Right renal pelvis (tissue), 4 donors: ENCODE results near the gene AGTPBP1. TPM values are rescaled to one million over a fixed set of nuclear protein-coding genes. Genes with fewer than 3 reads are reported as not detected.

Experiments used
- DNase-seq, 4 donors: peaks; one replicate each; pipeline ENCODE4 v3.0.0-alpha.2; 2013; ENCODE audit warnings: low read depth in 4 of 4, low spot score in 3 of 4, missing footprints in 1 of 4
- polyA plus RNA-seq, 4 donors: library from polyadenylated mRNA; unstranded; fragments of 120-200 nt; gene quantifications; one replicate each; pipeline ENCODE4 v1.2.1, GENCODE V29; 2013; ENCODE audit not compliant: insufficient read length in 4 of 4

Gene AGTPBP1
- polyA plus RNA-seq, 4 donors: 21.6 to 30.2 (median 28.5) TPM

DNA sequence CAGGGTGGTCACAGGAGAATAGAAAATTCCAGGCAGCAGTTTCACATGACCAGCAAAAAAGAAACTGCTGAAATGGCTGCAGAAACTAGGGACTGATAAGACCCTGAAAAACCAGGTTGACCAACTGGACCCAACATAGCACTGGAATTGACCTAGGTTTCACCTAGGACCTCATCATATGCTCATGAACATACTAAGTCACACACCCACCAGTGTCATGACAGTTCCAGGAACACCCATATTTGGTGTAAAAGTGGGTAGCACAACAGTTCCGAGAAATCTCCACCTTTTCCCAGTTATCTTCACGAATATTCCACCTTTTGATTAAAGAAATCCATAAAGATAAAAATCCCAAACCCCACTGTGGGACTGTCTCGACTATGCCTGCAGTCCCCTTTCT is 182.2 kb downstream of the AGTPBP1 start:
- DNase-seq: no peak

DNA sequence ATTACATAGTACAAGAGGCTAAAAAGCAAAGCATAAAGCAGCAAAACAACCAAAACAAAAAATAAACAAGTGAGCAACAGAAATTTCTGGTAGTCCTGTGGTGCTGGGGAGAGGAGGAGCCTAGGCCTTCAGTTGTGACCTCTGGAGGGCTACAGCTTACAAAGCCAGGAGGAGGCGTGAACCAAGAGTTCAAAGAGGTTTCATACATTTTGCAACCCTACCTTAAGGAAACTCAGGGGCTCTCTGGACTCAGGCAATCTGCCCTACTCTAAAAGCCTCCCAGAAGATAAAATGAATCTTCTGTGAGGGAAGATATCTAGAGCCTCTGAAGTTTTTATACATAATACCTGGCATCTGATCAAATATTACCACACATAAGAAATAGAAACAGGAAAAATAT is 187.4 kb downstream of the AGTPBP1 start:
- DNase-seq: no peak

GRCh38 chr9:85553475-85553874 is 188.3 kb downstream of the AGTPBP1 start:
- DNase-seq: no peak

GRCh38 chr9:85547599-85547998 is 194.2 kb downstream of the AGTPBP1 start:
- DNase-seq: no peak

DNA sequence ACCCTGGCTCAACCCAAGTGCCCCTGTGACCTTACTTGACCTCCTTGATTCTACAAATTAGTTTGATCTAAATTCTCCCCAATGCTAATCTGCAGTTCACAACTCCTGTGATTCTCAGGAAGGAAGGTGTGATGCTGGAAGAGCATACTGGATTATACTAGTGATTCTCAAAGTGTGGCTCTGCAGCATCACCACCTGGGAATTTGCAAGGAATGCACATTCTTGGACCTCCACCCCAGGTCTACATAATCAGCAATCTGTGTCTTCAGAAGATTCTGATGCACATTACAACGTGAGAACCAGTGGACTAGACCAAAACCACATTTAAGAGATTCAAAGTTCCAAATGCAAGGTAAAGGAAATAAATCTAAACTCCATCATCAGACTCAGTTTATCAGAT is 198.6 kb downstream of the AGTPBP1 start:
- DNase-seq: no peak

DNA sequence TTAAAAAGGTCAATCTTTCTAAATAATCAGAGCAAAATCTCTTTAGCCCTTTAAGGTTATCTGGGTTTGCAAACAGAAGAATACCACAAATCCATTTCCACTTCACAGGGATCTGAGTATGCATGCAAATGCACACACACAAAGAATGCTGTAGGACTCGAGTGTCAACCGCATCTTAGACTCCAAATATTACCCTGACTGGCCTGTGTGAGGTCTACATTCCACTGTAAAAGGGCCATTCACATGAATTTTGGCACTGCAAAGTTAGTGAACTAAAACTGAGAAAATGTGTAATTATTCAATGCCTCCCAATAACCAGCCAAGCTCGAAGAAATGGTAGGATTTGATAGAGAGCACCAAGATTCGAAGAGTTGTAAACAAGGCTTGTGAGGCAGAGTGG is 199.9 kb downstream of the AGTPBP1 start:
- no peak for DNase-seq

DNA sequence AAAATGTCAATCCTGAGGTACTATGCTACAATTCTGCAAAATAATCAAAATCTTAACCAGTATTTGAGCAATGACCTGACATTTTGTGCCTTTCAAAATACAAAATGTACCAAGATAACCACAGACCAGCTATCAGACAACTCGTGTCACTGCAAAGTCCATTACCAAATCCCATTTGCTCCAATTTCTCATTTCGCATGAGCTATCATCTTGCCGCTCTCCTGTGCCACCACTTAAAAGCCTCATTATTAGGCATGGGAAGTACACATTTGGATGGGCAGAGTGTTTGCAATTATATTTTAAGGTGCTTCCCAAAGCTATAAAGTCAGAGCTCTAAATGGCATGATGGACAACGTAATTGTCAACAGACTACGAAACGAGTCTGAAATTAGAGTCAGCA is 205.2 kb downstream of the AGTPBP1 start:
- DNase-seq: no peak

- no peak for DNase-seq
Measured at GRCh38 chr9:85536076-85536475, 205.7 kb downstream of the AGTPBP1 start.

GRCh38 chr9:85534340-85534739 is 207.4 kb downstream of the AGTPBP1 start:
- DNase-seq: no peak

DNA sequence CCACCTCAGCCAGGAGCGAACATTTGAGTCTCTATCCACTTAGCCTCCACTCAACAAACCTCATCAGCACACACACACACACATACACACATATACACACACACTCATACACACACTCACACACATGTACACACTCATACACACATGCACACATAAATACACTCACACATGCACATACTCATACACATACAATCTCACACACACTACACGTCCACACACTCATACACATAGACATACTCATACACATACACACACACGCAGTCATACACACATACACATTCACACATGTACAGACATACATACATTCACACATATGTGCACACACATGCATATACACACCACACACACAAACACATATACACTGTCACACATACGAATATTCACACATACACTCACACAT is 208.2 kb downstream of the AGTPBP1 start:
- no peak for DNase-seq

DNA sequence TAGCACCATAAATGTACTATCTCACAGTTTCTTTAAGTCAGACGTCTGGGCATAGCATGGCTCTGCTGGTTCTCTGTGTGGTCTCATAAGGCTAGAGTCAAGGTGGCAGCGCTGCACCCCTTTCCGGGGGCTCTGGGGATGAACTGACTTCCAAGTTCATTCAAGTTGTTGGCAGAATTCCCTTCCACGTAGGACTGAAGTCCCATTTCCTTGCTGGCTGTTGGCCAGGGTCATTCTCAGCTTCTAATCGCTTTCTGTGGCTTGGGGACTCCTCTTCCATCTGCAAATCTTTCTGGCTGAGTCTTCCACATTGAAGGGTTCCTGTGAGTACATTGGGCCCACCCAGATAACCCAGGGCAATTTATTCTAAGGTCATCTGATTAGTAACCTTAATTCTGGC is 211.0 kb downstream of the AGTPBP1 start:
- DNase-seq: no peak

DNA sequence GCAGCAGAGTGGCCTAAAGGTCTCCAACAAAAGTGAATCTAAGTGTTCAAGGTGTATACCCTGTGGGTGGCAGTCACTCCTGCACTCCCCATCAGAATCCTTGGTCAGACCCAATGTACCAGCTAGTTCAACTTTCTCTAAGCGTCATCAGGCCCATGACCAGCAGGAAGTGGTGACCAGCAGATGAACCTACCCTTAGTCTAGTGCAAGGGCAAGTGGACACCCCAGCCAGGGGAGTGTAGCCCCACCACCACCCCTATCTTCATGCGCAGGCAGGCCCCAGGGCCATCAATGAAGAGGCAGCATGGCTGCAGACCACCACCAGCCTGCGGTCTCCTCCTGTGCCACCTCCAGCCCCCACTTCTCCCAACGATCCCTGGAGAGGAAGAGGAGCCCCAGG is 213.1 kb downstream of the AGTPBP1 start:
- no peak for DNase-seq

DNA sequence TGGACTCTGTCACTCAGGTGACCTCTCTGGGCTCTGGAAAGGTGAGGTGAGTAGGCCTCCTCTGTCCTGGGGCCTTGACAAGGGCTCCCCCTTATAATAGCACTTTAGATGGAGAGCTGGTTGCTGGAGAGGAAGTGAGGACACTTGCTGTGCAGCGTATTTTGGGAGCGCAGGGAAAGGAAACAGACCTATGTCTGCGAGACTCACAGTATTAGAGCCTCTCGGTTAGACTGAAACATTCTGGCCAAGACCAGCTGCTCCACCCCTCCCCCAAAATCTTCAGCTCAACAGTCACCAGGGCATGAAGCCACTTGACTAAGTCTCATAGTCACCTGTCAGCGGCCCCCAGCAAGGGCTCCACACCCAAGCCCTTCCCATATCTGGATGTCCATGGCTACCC is 213.6 kb downstream of the AGTPBP1 start:
- no peak for DNase-seq

DNA sequence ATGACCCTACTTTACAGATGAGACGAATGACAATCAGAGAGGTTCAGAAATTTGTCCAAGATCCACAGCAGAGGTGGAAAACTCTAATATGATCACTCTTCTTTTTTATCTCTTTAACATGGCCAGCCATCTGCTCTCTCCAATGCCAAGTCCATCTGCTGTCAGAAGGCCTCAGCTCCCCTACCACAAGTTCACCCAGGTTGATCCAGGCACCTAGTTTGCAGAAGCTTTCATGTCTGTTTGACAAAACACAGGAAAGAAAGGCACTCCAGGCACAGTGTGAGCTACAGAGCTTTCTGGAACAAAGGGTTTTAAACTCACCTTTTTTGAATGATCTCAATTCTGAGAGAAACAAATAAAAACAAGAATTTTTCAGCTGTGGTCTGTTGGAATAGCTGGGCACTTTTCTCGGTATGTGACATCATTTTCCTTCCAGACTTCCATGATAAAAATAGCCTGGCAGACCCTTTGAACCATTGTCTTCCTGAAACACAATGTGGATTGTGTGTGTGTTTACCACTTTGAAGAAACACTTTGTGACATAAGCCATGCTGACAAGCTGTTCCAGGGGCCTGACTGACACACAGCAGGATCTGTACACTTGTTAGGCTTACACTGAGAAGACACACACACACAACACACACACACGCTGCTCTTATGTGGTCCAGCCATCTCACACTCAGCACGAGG is 214.3 kb downstream of the AGTPBP1 start:
- DNase-seq: no peak

- no peak for DNase-seq
Measured at GRCh38 chr9:85524531-85524930, 217.2 kb downstream of the AGTPBP1 start.

GRCh38 chr9:85523202-85523601 is 218.6 kb downstream of the AGTPBP1 start:
- no peak for DNase-seq

DNA sequence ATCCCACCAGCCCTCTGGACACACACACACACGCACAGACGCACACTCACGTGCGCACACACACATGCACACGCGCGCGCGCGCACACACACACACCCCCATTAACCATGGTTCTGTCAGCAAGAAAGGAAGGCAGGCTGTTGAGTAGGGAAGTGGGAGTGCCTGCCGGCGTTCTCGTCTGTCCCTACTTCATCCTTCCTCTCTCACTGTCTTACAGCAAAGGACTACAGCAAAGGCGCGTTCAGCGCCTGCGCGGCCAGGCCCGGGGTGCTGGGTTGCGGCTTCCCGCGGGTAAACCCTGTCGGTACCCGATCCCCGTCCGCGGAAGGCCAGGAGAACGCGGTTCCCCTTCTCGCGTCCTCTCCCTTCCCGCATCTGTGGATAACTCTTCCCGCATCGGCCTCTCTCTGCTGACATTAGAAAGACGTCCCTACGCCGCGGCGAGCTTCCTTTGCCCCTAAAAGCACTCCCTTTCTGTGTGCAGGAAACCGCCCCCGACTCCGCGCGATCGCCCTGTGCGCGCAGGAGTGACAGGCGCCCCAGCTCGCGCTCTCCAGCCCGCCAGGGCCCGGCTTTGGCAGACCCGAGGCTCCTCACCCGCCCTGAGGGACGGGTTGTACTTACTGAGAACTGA is 219.2 kb downstream of the AGTPBP1 start:
- DNase-seq: peak; percentile 26 to 52 (median 42)

DNA sequence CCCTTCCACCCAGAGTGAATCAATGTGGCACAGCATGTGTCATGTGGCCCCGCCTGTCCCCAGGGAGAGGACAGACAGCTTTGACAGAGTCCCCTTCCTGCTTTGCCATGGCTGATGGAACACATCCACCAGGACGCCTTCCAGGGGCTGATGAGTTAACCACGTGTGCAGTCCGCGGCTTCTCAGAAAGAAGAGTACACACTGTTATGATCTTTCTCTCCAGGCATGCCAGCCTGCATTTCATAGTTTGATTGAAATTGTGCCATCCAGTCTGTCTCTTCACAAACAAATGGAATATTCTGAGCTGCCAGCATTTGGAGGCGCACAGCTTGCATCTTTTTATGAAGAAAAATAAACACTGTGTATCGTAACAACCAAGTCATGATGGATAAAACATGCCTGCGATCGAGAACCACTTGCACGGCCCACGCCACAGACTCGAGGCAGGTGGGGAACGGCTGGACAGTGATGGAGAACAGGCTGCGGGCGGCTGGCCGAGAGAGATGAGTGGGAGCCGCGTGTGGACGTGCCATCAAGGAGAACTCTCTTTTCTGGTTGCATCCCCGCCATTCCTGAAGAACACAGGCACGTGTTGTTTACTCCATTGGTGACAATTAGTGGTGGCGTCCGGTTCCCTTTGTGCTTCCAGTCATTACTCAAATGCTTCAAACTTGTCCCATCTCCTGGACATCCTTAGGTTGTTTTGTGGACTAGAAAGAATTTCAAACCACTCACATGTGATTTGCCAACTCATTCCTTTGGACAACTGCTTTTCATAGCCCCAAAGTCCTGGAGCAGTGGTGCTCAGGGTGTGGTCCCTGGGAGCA is 220.2 kb downstream of the AGTPBP1 start:
- DNase-seq: no peak

- no peak for DNase-seq
Measured at GRCh38 chr9:85516976-85517637, 224.6 kb downstream of the AGTPBP1 start.

DNA sequence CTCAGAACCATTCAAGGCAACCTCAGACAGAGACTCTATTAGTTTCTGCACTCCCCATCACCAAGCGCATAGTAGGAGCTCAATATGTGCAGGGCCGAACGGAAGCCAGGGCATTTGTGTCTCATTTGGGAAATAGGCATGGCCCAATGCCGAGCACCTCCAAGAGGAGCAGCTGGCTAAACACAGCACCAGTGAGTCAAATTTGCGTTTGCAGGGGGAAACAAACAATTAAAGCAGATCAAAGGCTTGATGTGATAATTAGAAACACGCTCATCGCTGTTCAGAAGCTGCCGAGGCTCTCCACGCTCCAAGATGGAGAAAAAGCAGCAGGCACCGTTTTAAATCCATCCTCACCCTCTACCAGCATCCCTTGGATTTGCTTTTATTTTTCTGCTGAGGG is 225.3 kb downstream of the AGTPBP1 start:
- no peak for DNase-seq

- DNase-seq: no peak
Measured at GRCh38 chr9:85515021-85515420, 226.7 kb downstream of the AGTPBP1 start.
